Breast epithelium (tissue), 4 donors: ENCODE data around the gene CGN. TPM values are rescaled to one million over a fixed set of nuclear protein-coding genes. Genes with fewer than 3 reads are reported as not detected.

Source experiments
- DNase-seq, 2 donors: peaks; one replicate each; pipeline ENCODE4 v3.0.0-alpha.2; 2019; ENCODE audit warnings: low spot score in 2 of 2
- H3K27ac ChIP-seq, 2 donors: fragments of 200-600 bp; sonication (generic) in 1 of 2; one replicate each; pipeline ENCODE4 v1.5.1; 2016 to 2019; ENCODE audit warnings: mild to moderate bottlenecking in 1 of 2
- H3K27me3 ChIP-seq, 2 donors: fragments of 200-600 bp; sonication (generic) in 1 of 2; one replicate each; pipeline versions ENCODE4 v1.5.1 to v1.6.0; 2017 to 2019; ENCODE audit warnings: control low read depth in 1 of 2, mild to moderate bottlenecking in 1 of 2
- H3K36me3 ChIP-seq: fragments of 200-600 bp; one replicate; pipeline ENCODE4 v1.5.1; 2019
- H3K4me1 ChIP-seq, 2 donors: fragments of 200-600 bp; sonication (generic); one replicate each; pipeline ENCODE4 v1.5.1; 2016 to 2019; ENCODE audit warnings: control low read depth in 1 of 2
- H3K4me3 ChIP-seq, 3 donors: fragments of 200-600 bp; sonication (generic); 1 replicate in 2 of 3; 2 replicates in 1 of 3; pipeline ENCODE4 v1.5.1; 2016 to 2019; ENCODE audit warnings: mild to moderate bottlenecking in 3 of 3, moderate library complexity in 2 of 3
- H3K9me3 ChIP-seq, 2 donors: fragments of 200-600 bp; sonication (generic) in 1 of 2; one replicate each; pipeline ENCODE4 v1.5.1; 2016 to 2019; ENCODE audit warnings: control low read depth in 1 of 2
- POLR2A ChIP-seq: fragments of 450-650 bp; IDR thresholded peaks from one replicate; pipeline ENCODE4 v1.6.1; 2016; ENCODE audit warnings: antibody characterized with exemption, mild to moderate bottlenecking, moderate library complexity
- POLR2AphosphoS5 ChIP-seq, 3 donors: sonication (generic); formaldehyde crosslinking; IDR thresholded peaks; one replicate each; pipeline ENCODE4 v1.6.1; 2017; ENCODE audit warnings: antibody characterized with exemption in 3 of 3
- intact Hi-C: fragments of 100-400 bp; cut with DNase I; formaldehyde crosslinking; loops from one replicate; pipeline ENCODE4 v1.15.1; 2023; ENCODE audit warnings: low total_unique reads
- total RNA-seq, 3 donors: library from RNA; depleted of rRNA; stranded (reverse); fragments of >200 nt; gene quantifications; one replicate each; pipeline ENCODE4 v1.1.0, GENCODE V29; 2016
- TF ChIP-seq, protein P1 (sequence below), 3 donors: fragments of 450-650 bp; IDR thresholded peaks; one replicate each; pipeline ENCODE4 v1.5.1; 2016 to 2017; ENCODE audit warnings: antibody characterized with exemption in 3 of 3, mild to moderate bottlenecking in 3 of 3, moderate library complexity in 3 of 3

CGN gene
- total RNA-seq, 3 donors from 2014 or later: 0.16 to 28.1 (median 13.4) TPM

DNA sequence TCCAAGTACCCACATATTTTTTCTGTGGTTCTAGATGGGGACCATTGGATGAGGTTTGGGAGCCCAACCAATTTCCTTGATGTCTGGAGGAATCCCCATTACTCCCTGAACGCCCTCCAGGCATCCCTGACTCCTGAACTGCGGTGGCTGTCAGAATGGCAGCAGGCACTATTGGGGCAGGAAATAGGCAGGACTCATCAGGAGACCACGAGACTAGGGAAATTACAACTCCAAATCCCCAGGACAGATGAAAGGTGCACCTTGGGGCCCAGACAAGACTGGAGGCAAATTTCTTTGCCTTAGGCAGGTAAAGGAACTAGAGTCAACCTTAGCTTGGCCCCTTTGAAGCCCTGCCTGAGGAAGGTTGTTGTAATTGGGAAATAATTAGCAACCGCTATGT is 1.1 kb downstream of the CGN start:
- peak overlapping the region; percentile 94 to 95 for H3K27ac ChIP-seq
- no peaks in the 10 kb centered on the region for H3K4me1 ChIP-seq
- no peaks in the 10 kb centered on the region for H3K27me3 ChIP-seq
- no peaks in the 10 kb centered on the region for H3K36me3 ChIP-seq
- no peak for DNase-seq
- intact Hi-C loops: no loop called here
- peak overlapping the region in 2 of 3 donors; percentile 74 to 77 for H3K4me3 ChIP-seq
- H3K9me3 ChIP-seq: no peaks in the 10 kb centered on the region
- TF ChIP-seq, protein P1, sequence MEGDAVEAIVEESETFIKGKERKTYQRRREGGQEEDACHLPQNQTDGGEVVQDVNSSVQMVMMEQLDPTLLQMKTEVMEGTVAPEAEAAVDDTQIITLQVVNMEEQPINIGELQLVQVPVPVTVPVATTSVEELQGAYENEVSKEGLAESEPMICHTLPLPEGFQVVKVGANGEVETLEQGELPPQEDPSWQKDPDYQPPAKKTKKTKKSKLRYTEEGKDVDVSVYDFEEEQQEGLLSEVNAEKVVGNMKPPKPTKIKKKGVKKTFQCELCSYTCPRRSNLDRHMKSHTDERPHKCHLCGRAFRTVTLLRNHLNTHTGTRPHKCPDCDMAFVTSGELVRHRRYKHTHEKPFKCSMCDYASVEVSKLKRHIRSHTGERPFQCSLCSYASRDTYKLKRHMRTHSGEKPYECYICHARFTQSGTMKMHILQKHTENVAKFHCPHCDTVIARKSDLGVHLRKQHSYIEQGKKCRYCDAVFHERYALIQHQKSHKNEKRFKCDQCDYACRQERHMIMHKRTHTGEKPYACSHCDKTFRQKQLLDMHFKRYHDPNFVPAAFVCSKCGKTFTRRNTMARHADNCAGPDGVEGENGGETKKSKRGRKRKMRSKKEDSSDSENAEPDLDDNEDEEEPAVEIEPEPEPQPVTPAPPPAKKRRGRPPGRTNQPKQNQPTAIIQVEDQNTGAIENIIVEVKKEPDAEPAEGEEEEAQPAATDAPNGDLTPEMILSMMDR (IDR thresholded peaks at IDR 0.05): no peak
- TF ChIP-seq POLR2A (no peak), POLR2AphosphoS5 (IDR thresholded peaks at IDR 0.05) (no peak)

GRCh38 chr1:151512801-151513625 is 1.8 kb downstream of the CGN start:
- H3K9me3 ChIP-seq: no peaks in the 10 kb centered on the region
- TF ChIP-seq, protein P1 (IDR thresholded peaks at IDR 0.05): no peak
- TF ChIP-seq POLR2A (no peak), POLR2AphosphoS5 (IDR thresholded peaks at IDR 0.05) (peak in 1 of 3 donors; percentile 60)
- intact Hi-C loops: no loop called here
- H3K36me3 ChIP-seq: no peaks in the 10 kb centered on the region
- H3K4me1 ChIP-seq: no peaks in the 10 kb centered on the region
- peak overlapping the region in 2 of 3 donors; percentile 74 to 77 for H3K4me3 ChIP-seq
- no peaks in the 10 kb centered on the region for H3K27me3 ChIP-seq
- peak; percentile 84 to 86 for DNase-seq
- H3K27ac ChIP-seq: peak overlapping the region; percentile 94 to 95

- H3K4me3 ChIP-seq: peak overlapping the region in 2 of 3 donors; percentile 74 to 77
Measured at GRCh38 chr1:151513626-151514121, 2.5 kb downstream of the CGN start.

DNA sequence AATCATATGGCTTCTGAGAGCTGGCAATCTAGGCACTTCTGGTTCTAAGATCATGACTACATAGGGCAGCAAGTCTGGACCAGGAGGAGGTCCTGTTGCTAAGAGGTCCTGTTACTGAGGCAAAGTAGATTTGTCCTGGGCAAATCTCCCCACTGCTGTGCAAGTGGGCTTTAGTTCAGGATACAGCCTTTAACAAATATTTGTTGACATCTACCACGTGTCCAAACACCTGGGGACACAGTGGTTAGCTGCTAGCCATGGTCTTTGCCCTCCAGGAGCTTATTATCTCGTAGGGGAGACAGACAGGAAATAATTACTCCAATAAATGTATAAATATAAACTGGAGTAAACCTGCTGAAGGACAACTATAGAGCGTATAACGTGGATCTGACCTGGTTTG is 3.2 kb downstream of the CGN start:
- Histone ChIP-seq H3K9me3 (no peaks in the 10 kb centered on the region), H3K27ac (peak overlapping the region; percentile 94 to 95), H3K36me3 (no peaks in the 10 kb centered on the region), H3K27me3 (no peaks in the 10 kb centered on the region), H3K4me3 (no peak overlapping the region), H3K4me1 (no peaks in the 10 kb centered on the region)
- intact Hi-C loops: loop anchor here (2.0 kb wide), 1 partner anchor 52 kb away; no protein-coding TSS in a partner anchor
- no peak for DNase-seq
- TF ChIP-seq POLR2AphosphoS5 (IDR thresholded peaks at IDR 0.05) (no peak), POLR2A (no peak)
- TF ChIP-seq, protein P1 (IDR thresholded peaks at IDR 0.05): no peak

More at GRCh38 chr1:151513626-151514121, 2.5 kb downstream of the CGN start:
- intact Hi-C loops: loop anchor here (2.0 kb wide), 1 partner anchor 53 kb away; no protein-coding TSS in a partner anchor
- no peak for TF ChIP-seq POLR2A
- TF ChIP-seq, protein P1 (IDR thresholded peaks at IDR 0.05): no peak
- peak in 1 of 3 donors; percentile 11 for TF ChIP-seq POLR2AphosphoS5 (IDR thresholded peaks at IDR 0.05)
- DNase-seq: peak; percentile 58 to 59
- Histone ChIP-seq H3K36me3 (no peaks in the 10 kb centered on the region), H3K27ac (peak overlapping the region; percentile 94 to 95), H3K4me1 (no peaks in the 10 kb centered on the region), H3K9me3 (no peaks in the 10 kb centered on the region), H3K27me3 (no peaks in the 10 kb centered on the region)

DNA sequence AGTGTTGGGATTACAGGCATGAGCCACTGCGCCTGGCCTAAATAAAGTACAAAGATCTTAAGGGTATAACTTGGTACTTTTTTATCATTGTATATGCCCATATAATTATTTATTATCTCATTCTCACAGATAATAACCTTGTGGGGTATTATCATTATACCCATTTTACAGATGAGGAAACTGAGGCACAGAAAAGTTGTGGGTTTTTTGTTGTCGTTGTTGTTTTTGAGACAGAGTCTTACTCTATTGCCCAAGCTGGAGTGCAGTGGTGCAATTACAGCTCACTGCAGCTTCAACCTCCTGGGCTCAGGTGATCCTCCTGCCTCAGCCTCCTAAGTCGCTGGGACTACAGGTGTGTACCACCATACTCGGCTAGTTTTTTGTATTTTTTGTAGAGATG is 4.1 kb downstream of the CGN start:
- intact Hi-C loops: loop anchor here (2.0 kb wide), 1 partner anchor 52 kb away; no protein-coding TSS in a partner anchor
- Histone ChIP-seq H3K4me3 (no peak overlapping the region), H3K9me3 (no peaks in the 10 kb centered on the region), H3K27me3 (no peaks in the 10 kb centered on the region), H3K27ac (peak overlapping the region; percentile 10 to 94), H3K36me3 (no peaks in the 10 kb centered on the region), H3K4me1 (no peaks in the 10 kb centered on the region)
- TF ChIP-seq, protein P1 (IDR thresholded peaks at IDR 0.05): no peak
- TF ChIP-seq POLR2A (no peak), POLR2AphosphoS5 (IDR thresholded peaks at IDR 0.05) (no peak)
- no peak for DNase-seq
